GM21737 (cell line): ENCODE measurements around the gene UCP2.
"Not testable (repeated sequence)": the region's sequence is repeated elsewhere in the genome, so short reads cannot be mapped to it uniquely, and the experiment has no call there.

Experiments
- ATAC-seq: cut with Tn5 transposase; IDR thresholded peaks from one replicate; pipeline ENCODE4 v1.9.1; 2021; ENCODE audit warnings: mild to moderate bottlenecking, moderate library complexity; ENCODE audit not compliant: unreplicated experiment

UCP2 gene

DNA sequence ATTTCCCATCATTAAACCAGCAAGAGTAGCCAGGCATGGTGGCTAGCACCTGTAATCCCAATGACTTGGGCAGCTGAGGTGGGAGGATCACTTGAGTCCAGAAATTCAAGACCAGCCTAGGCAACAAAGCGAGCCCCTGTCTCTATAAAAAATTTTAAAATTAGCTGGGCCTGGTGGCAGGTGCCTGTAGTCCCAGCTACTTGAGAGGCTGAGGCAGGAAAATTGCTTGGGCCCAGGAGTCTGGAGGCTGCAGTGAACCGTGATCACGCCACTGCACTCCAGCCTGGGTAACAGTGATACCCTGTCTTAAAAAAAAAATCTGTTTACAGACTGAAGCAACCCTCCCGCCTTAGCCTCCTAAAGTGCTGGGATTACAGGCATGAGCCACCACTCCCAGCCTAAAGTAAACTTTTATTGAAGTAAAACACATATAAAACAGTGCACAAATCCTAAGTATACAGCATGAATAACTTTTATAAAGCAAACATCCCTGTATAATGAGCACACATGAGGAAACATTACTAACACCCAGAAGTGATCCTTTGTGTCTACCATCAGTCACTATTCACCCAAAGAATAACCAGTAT is 13.6 kb upstream of the UCP2 start:
- no peak for ATAC-seq

DNA sequence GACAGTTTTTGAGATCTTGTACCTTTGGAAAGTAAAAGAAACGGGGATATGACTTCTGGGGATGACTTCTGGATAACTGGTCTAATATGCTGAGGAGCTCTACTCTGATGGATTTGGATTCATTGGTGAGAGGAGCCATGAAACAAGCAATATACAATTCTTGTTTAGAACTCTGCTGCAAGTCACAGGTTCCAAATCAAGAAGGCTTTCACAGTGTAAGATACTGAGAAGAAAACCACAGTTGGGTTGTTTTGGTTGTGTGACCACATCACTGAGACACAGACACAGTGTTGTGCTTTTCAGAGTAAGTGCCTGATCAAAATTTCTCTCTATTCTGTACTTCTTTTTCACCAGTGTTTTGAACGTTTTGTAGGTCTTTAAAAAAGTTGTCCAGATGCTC is 13.1 kb upstream of the UCP2 start:
- no peak for ATAC-seq

DNA sequence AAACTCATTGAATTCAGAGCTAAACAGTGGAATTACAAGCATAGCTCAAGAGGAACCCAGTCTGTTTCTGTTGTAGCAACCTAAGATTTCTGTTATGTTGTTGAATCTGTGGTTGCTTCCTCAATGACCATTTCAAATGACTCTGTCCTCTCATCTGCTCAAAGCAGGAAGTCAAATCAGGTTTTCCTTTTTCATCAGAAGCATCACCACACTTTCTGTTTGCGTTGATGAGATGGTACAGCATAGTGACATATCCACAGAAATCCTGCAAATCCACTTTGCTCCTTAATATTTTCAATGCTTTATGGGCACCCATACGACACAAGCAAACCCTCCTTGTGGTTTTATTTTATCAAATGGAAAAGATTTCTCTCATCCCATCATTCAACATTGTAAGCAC is 12.6 kb upstream of the UCP2 start:
- ATAC-seq, result peak; percentile 53

DNA sequence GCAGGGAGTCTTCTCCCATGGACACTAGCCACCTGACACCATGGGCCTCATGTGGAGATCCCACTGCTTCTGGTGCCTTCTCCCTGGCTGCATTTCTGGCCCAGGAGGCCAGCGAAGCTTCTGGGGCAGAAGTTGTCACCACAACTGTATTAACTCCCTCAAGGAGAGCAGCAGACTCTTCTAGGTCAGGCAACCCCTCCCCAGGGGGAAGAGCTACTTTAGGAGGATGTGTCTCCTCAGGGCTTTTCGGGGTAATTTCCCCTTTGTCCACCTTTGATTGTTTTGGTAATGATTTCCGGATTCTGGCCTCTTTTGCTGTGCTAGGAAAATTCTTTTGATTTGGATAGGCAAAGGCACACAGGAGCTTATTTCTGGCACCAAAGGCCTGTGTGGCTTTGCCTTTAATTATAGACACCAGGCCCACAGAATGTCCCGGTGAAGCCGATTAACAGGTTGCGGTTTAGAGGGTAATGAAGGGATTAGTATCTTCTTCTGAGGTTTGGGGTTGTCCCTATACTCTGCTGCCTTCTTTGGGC is 8.9 kb upstream of the UCP2 start:
- no peak for ATAC-seq

DNA sequence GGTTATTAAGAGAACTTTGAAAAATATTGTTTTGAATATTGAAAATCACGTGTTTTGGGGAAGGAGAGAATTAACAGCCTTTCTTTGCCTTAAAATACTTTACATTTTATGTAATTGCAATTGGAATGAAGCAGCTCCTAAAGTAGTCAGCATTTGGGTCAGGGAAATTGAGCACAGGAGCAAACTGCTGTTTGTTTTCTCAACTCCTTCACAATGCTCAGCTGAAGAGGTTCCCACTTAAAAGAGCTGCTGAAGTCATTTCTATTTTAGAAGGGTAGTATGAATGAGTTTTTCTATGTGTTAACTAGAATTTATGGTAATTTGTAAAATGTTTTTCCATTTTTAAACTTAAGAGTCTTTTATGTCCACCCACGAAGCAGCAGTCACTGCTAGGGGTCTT is 8.1 kb upstream of the UCP2 start:
- no peak for ATAC-seq

DNA sequence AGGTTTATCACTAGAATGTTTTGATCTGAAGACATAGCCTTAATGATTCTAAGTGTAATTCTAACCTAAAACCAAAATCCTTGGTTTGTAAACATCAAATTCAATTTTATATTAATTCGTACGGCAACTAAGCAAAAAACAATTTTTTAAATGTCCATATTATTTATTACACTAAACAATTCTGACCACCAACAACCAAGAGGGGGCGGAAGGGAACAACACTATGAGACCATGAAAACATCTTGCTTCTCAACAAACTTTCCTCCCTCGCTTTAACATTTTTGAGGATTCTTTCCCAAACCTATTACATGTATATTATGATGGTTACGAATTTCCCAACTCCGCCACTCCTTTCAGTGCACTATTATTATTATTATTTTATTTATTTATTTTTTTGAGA is 6.5 kb upstream of the UCP2 start:
- ATAC-seq, result no peak

DNA sequence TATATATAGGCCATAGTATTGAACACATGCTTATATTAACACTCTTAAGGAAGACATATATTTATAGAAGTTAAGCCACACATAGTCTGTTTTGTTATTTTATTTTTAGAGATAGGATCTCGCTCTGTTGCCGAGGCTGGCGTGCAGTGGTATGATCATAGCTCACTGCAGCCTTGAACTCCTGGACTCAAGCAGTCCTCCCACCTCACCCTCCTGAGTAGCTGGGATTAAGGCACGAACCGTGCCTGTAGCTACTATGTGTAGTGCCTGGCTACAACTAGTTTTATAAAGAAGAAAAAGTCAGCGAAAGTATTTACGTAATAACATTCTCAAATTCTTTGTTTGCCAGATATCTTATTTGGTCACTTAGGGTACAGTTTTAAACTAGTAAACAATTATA is 5.6 kb upstream of the UCP2 start:
- no peak for ATAC-seq

DNA sequence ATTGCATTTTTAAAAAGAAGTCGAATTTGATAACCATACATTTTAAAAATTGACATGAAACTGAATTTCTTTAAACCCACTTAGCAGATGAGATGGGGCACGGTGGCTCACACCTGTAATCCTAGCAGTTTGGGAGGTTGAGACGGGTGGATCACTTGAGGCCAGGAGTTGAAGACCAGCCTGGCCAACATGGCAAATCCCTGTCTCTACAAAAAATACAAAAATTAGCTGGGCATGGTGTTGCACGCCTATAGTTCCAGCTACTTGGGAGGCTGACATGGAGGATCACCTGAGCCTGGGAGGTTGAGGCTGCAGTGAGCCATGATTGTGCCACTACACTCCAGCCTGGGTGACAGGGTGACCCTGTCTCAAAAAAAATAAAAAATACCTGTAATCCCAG is 3.0 kb upstream of the UCP2 start:
- ATAC-seq, result not testable (repeated sequence)

DNA sequence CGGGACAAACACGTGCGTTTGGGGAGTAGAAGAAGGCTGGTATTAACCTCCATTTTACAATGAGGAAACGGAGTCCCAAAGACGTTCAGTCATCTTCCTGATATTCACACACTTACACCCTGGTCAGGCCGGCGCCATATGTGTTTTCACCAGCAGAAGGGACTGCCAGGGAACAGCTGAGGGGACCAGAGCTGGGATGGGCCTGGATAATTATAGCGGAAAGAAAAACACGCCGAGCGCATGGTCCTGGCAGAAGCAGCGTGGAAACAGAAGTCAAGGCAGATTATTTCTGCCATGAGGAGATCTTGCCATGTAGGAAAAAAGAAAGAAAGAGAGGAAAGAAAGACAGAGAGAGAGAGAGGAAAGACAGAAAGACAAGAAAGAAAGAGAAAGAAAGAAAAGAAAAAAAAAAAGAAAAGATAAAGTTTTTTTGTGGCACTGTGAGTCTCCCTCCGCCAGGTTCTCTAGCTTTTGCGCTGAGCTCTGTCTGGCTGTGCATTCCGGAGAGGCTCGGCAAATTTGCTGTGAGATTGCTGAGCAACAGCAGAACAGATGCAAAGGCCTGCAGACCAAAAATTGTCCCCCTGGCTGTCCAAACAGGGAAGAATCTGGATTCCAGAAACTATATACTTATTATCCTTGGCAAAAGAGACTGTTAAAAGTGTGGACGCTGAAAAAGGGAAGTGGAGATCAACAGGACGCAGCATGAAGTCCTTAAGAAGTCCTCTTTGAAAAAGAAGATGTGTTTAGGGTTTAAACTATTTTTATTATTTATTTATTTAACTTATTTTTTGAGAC is 1.3 kb upstream of the UCP2 start:
- no peak for ATAC-seq

DNA sequence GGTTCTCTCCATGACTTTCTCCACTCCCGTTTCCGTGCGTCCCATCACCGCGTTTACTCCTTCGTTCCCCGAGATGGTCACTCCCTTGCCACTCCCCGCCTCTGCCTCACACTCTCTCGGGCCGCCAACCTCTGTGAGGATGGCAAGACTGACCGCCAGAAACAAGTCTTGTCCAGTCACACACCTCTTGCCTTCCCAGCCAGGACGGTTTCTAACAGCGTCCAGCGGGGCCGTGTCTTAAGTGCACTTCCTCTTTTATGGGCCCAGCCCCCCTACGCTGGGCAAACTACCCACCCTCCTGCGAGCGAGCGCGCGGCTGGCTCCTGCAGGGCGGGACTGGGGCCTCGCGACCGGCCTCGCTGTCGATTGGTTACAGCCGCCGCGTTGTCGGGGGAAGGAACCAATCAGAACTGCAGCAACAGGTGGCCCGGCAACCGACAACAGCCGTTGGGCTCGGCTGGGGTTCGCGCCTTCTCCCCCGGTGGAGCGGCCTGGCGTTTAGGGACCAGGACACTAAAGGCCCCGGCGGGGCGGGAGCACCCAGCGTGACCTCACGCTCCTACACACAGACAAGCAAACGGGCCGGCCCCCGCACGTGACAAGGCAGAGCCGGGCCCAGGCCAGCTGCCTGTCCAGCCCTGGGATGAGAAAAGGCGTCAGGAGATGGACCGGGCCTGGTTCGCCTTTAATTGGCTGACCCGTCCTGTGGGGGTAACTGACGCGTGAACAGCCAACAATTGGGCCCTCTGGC is 522 bp upstream of the UCP2 start:
- peak; percentile 70 for ATAC-seq

DNA sequence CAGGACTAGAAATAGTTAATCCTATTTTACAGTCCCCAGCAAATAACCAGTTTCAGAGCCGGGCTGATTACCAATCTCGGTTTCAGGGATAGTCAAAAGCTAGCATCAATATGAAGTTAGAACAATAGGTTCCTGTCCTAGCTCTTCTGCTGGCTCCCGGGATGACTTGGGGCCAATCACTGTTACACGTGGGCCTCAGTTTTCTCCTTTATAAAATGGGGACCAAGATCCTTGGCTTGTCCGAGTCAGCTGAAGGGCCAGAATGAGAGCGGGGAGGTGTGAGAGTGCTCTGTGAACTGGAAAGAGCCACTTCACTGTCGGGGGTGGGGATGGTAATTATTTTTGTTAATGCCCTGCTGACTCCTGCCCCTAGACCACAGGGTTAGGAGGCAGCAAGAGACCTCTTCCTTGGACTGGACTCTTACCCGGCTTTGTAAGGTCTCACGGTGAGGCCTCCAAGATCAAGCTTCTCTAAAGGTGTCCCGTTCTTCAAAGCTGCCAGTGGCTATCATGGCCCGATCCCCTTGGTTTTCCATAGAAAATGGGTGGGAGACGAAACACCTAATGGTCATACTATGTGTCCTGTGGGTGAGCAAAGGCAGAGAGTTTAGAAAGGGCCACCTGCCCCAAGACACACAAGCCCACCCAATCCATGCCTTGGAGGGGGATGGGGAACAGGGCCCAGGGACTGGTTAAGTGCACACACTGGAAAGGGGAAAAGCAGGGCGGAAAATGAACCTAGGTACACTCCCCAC is 1.4 kb downstream of the UCP2 start:
- ATAC-seq, result no peak

DNA sequence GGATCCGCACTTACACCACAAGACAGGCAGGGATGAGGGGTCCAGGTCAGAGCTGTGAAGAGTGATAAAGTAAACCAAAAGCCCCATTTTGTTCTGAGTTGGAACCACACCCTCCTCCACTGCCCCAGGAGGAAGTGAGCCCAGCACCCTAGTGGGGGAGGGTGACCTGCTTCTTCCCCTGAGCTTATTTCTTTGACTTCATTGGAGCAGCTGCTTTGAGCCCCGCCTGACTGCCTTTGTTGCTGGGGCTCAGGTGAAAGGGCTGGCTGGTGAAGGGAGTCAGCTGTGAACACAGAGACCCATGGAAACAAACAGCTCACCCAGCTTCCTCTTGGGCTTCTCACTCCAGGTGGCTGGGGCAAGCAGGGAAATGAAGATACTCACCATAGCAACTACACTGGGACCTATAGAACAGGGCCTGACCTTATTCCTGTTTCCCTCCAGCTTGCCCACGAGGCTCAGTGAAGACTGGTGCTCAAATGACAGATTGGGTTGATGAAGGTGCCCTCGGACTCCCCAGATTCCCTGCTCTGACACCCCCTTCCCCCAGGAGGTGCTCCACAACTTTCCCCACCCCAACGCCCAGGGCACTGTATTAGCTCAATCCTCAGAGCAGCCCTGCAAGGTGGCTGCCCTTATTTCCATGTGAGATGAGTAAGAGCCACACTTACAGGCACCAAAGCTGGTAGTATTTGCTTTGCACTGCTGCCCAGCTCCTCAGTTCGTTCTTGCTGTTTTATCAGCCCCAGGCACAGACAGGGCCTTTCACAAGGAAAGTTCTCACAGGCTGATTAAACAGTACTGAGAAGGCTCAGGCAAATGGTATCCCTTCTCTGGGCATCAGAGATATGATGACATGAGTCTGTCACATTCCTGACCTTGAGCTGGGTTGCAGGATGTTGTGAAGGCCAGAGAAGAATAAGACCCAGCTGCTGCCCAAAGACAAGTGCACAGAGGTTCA is 2.4 kb downstream of the UCP2 start:
- peak; percentile 42 for ATAC-seq

DNA sequence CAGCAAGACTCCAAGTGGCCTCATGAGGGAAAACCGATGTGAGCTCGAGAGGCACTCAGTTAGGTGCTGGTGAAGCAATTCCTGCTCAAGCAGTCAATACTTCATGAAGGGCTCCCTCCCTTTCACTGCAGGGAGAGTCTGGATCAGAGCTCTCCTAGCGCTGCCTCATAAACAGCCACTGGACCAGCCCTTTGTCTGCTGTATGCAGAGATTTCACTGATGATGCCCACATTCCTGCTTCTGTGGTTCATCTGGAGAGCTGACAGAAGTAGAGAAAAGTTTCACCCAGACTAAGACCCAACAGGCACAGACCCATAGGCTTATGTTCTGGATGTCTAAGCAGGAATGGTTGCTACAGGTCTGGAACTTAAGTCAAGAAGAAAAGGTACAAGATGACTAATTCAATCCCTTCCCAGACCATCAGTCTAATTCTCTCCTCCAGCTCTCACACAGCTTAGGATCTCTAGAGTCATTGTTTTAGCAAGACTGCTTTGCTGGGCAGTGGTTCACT is 4.0 kb downstream of the UCP2 start:
- ATAC-seq, result no peak

DNA sequence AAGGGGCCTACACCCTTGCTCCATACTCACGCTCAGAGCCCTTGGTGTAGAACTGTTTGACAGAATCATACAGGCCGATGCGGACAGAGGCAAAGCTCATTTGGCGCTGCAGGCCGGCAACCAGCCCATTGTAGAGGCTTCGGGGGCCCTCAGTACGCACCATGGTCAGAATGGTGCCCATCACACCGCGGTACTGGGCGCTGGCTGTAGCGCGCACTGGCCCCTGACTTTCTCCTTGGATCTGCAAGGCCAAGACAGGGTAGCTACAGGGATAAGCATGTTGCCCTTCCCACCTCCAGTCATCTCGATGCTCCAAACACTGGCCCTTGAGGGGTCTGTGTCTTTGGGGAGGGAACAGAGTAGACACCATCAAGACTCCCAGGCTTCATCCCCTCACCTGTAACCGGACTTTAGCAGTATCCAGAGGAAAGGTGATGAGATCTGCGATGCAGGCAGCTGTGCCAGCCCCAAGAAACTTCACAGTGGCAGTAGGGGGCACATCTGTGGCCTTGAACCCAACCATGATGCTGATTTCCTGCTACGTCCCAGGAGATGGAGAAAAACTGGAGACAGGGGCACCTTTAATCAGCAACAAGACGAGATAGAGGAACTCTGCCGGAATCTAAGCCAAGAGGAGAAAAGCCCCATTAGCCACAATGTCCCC is 4.7 kb downstream of the UCP2 start:
- ATAC-seq, result no peak

DNA sequence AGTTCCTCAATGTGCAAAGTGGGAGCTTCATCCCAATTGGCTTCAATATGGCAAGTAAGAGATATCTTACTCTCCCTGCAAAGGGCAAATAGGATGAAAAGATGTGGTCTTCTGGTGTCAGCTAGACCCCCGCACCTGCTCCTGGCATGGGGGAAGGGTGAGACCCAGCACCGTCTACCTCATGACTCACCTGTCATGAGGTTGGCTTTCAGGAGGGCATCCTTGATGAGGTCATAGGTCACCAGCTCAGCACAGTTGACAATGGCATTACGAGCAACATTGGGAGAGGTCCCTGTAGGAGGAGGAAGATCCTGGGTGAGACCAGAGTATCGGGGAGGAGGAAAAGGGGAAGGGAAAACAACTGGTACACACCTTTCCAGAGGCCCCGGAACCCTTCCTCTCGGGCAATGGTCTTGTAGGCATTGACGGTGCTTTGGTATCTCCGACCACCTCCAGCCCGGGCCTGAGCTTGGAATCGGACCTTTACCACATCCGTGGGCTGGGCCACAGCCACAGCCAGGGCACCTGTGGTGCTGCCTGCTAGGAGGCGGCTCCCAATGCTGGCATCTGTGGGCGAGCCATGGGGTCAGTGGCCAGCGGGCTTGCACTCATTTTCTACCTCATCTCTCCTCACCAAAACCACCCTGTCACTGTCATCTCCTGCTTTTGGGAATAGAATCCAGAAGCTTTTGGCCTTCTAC is 6.0 kb downstream of the UCP2 start:
- ATAC-seq, result no peak

DNA sequence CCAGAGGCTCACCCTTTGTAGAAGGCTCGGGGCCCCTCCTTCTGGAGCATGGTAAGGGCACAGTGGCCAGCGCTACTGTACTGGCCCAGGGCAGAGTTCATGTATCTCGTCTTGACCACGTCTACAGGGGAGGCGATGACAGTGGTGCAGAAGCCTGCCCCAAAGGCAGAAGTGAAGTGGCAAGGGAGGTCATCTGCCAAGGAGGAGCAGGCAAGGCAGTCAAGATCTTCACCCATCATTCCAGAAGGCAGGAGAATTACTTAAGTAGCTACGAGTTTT is 7.2 kb downstream of the UCP2 start:
- ATAC-seq, result no peak

DNA sequence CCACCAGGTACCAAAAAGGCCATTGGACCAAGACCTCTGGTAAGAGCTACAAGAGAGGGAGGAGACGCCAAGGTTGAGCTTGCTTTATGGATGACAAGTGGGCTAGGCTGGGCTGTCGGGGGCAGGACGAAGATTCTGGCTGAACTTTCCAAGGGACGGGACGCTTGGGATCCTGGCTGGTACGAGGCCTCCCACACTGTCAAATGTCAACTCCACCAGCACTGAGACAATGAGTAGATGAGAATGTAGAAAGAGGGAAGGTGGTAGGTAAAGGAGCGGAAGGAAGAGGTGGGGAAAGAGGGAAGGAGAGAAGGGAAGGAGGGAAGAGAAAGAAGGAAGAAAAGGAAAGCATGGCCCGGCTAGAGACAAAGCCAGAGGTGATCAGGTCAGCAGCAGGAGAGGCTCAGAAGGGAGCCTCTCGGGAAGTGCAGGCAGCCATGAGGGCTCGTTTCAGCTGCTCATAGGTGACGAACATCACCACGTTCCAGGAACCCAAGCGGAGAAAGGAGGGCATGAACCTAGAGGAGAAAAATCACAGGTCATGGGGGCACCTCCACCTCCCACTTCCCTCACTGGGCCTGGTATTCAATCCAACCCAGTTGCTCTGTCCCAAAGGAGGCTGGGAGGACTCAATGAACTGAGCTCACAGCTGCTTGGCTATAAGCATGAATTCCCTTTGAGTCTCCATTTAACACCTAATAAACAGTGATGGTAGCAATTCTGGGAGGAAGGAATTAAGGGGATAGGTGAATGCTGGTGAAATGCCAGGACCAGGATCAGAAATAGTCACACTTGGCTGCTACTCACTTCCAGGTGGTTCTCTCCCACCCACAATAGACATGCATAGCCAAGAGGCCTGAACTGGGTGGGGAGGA is 7.8 kb downstream of the UCP2 start:
- ATAC-seq, result no peak
